GM12878 (cell line): ENCODE data around the gene NR6A1. TPM values are rescaled to one million over a fixed set of nuclear protein-coding genes. Genes with fewer than 3 reads are reported as not detected.

Experiments
- ATAC-seq: fragments of 200-7000 bp; cut with Tn5 transposase; 3 replicates; pipeline ENCODE4 v1.9.1; 2020; ENCODE audit warnings: mild to moderate bottlenecking, moderate library complexity
- BruUV-seq: library from RNA; stranded (reverse); fragments of 400-500 nt; replicated peaks from 2 replicates; lab custom pipeline; 2021; lab: Mats Ljungman, UMichigan
- CTCF ChIA-PET: fragments of 300-600 bp; sonication (Branson Sonifier 250); formaldehyde crosslinking; extraction: SDS; loops from one replicate; lab custom pipeline; 2021; ENCODE audit warnings: inconsistent platforms; lab: Yijun Ruan, JAX
- POLR2A ChIA-PET: fragments of 350-600 bp; formaldehyde crosslinking; extraction: SDS; loops from one replicate; lab custom pipeline; 2021; ENCODE audit warnings: inconsistent platforms; lab: Charles Lee
- RAD21 ChIA-PET: fragments of 300-600 bp; sonication (Branson Sonifier 250); formaldehyde crosslinking; loops from one replicate; lab custom pipeline; 2023; ENCODE audit warnings: antibody characterized with exemption; ENCODE audit not compliant: unreplicated experiment; lab: Charles Lee
- SMC1A ChIA-PET: fragments of 300-600 bp; sonication (Branson Sonifier 250); formaldehyde crosslinking; loops from one replicate; lab custom pipeline; 2023; ENCODE audit not compliant: unreplicated experiment, uncharacterized antibody; lab: Charles Lee
- DNase-seq: peaks from one replicate; pipeline ENCODE4 v3.0.0-alpha.2; 2011; ENCODE audit warnings: low read depth, low spot score
- FAIRE-seq: peaks from 3 replicates; lab custom pipeline; 2011; peaks lifted over from hg19 to GRCh38; lab: Jason Lieb, UNC
- H2AFZ ChIP-seq: 2 replicates; pipeline ENCODE4 v1.6.0; 2011; ENCODE audit warnings: low read depth, low read length, control low read depth; ENCODE audit not compliant: control insufficient read depth
- H3K27ac ChIP-seq: 2 replicates; pipeline ENCODE4 v1.5.1; 2011; ENCODE audit warnings: control low read depth; ENCODE audit not compliant: control insufficient read depth, insufficient read depth
- H3K27me3 ChIP-seq, 2 experiments: replicated peaks in 1 of 2; 2 replicates each; pipeline versions ENCODE4 v1.6.0 to v1.6.1; 2011; ENCODE audit warnings: low read length in 1 of 2; ENCODE audit not compliant: control insufficient read depth in 2 of 2, insufficient read depth in 2 of 2
- H3K36me3 ChIP-seq, 2 experiments: 2 replicates each; pipeline ENCODE4 v1.5.1; 2011; ENCODE audit warnings: low read length in 1 of 2; ENCODE audit not compliant: control insufficient read depth in 2 of 2, insufficient read depth in 2 of 2
- H3K4me1 ChIP-seq: 2 replicates; pipeline ENCODE4 v1.6.1; 2011; ENCODE audit warnings: mild to moderate bottlenecking, low read length, moderate library complexity, mixed read lengths; ENCODE audit not compliant: control insufficient read depth, insufficient read depth
- H3K4me2 ChIP-seq: 2 replicates; pipeline ENCODE4 v1.6.0; 2011; ENCODE audit warnings: control low read depth; ENCODE audit not compliant: control insufficient read depth, insufficient read depth
- H3K4me3 ChIP-seq: fragments of 200-600 bp; sonication (generic); 2 replicates; pipeline ENCODE4 v1.5.1; 2016
- H3K79me2 ChIP-seq: 2 replicates; pipeline ENCODE4 v1.6.0; 2011; ENCODE audit warnings: low read length; ENCODE audit not compliant: control insufficient read depth, insufficient read depth
- H3K9ac ChIP-seq: 2 replicates; pipeline ENCODE4 v1.8.0; 2011; ENCODE audit warnings: low read length, control low read depth, mixed read lengths; ENCODE audit not compliant: control insufficient read depth, insufficient read depth
- H3K9me3 ChIP-seq: replicated peaks from 3 replicates; pipeline ENCODE4 v1.5.1; 2011; ENCODE audit warnings: mild to moderate bottlenecking, low read length; ENCODE audit not compliant: control insufficient read depth, insufficient read depth
- H4K20me1 ChIP-seq: 2 replicates; pipeline ENCODE4 v1.6.0; 2011; ENCODE audit not compliant: control insufficient read depth, insufficient read depth
- ATF7 ChIP-seq: fragments of 450-650 bp; IDR thresholded peaks from 2 replicates; pipeline ENCODE4 v1.6.1; 2016; ENCODE audit warnings: low read depth, mild to moderate bottlenecking
- CHD2 ChIP-seq: IDR thresholded peaks from 2 replicates; pipeline ENCODE4 v1.6.1; 2011; ENCODE audit warnings: low read depth, low read length, improper control_type of control experiment, borderline replicate concordance
- FOS ChIP-seq: IDR thresholded peaks from 3 replicates; pipeline ENCODE4 v1.6.1; 2011; ENCODE audit warnings: borderline replicate concordance; ENCODE audit not compliant: insufficient read length; ENCODE audit errors: extremely low read depth
- GATAD2B ChIP-seq: fragments of 450-650 bp; conservative IDR thresholded peaks from 2 replicates; pipeline ENCODE4 v1.6.1; 2017; ENCODE audit warnings: low read depth, mild to moderate bottlenecking, moderate library complexity
- IKZF1 ChIP-seq: fragments of 450-650 bp; conservative IDR thresholded peaks from 2 replicates; pipeline ENCODE4 v1.6.1; 2017; ENCODE audit warnings: antibody characterized with exemption, mild to moderate bottlenecking
- NBN ChIP-seq: fragments of 450-650 bp; IDR thresholded peaks from 2 replicates; pipeline ENCODE4 v1.6.1; 2016
- NFXL1 ChIP-seq: fragments of 450-650 bp; IDR thresholded peaks from 2 replicates; pipeline ENCODE4 v1.6.1; 2017; ENCODE audit warnings: antibody characterized with exemption, mild to moderate bottlenecking, borderline replicate concordance
- POLR2AphosphoS5 ChIP-seq: IDR thresholded peaks from 2 replicates; pipeline ENCODE4 v1.6.1; 2011; ENCODE audit warnings: mild to moderate bottlenecking, low read length, inconsistent platforms
- POU2F2 ChIP-seq: IDR thresholded peaks from 3 replicates; pipeline ENCODE4 v1.6.1; 2011; ENCODE audit warnings: low read depth, mild to moderate bottlenecking, low read length, borderline replicate concordance
- SMARCA5 ChIP-seq: fragments of 450-650 bp; IDR thresholded peaks from 2 replicates; pipeline ENCODE4 v1.6.1; 2017; ENCODE audit warnings: mild to moderate bottlenecking
- TCF3 ChIP-seq: IDR thresholded peaks from 2 replicates; pipeline ENCODE4 v1.6.1; 2012; ENCODE audit warnings: low read depth, mild to moderate bottlenecking, low read length, borderline replicate concordance; ENCODE audit not compliant: insufficient read depth
- YY1 ChIP-seq: IDR thresholded peaks from 2 replicates; pipeline ENCODE4 v1.6.1; 2011; ENCODE audit warnings: low read depth, mild to moderate bottlenecking, low read length
- WGBS: methylation state at CpG from one replicate; pipeline ENCODE4 v1.1.6; 2016; ENCODE audit warnings: low lambda C conversion rate; ENCODE audit not compliant: insufficient replicate concordance, insufficient coverage; ENCODE audit errors: missing lambda C conversion rate; 5-methylcytosine and 5-hydroxymethylcytosine counted together
- in situ Hi-C: fragments of 300-500 bp; cut with MboI; formaldehyde crosslinking; loops from 9 replicates; pipeline ENCODE4 v1.14.3; 2018; ENCODE audit warnings: mixed read lengths
- intact Hi-C: fragments of 100-400 bp; cut with micrococcal nuclease; formaldehyde crosslinking; loops from one replicate; pipeline ENCODE4 v1.14.2; 2022; ENCODE audit not compliant: unreplicated experiment
- polyA plus RNA-seq, 11 experiments: library from polyadenylated mRNA; depleted of rRNA in 4 of 11; unstranded in 6 of 11; stranded (reverse) in 5 of 11; fragments of >200 nt; fragmentation: Nextera tagmentation in 4 of 11; fragmentation: Illumina TruSeq in 1 of 11; extraction: Ambion mirVana in 4 of 11; extraction: Trizol in 1 of 11; gene quantifications; 1 replicate in 1 of 11; 2 replicates in 10 of 11; pipeline versions ENCODE4 v1.2.1 to v1.2.3, GENCODE V29; 2011 to 2016; ENCODE audit warnings: inconsistent platforms in 2 of 11, missing spikeins in 2 of 11, low read depth in 1 of 11
- total RNA-seq, 4 experiments: library from RNA; depleted of rRNA in 3 of 4; stranded (reverse); fragments of >200 nt in 3 of 4; fragmentation: Illumina TruSeq in 1 of 4; extraction: Trizol in 1 of 4; gene quantifications; 2 replicates each; pipeline versions ENCODE4 v1.2.1 to v1.2.3, GENCODE V29; 2013 to 2021
- TF ChIP-seq, protein P1 (sequence below): fragments of 450-650 bp; conservative IDR thresholded peaks from 2 replicates; pipeline ENCODE4 v1.6.1; 2017; ENCODE audit warnings: mild to moderate bottlenecking, moderate library complexity
- TF ChIP-seq, protein P2 (sequence below): fragments of 450-650 bp; IDR thresholded peaks from 2 replicates; pipeline ENCODE4 v1.6.1; 2017; ENCODE audit warnings: low read depth, mild to moderate bottlenecking, moderate library complexity
- TF ChIP-seq, protein P3 (sequence below): fragments of 450-650 bp; IDR thresholded peaks from 2 replicates; pipeline ENCODE4 v1.6.1; 2016; ENCODE audit warnings: mild to moderate bottlenecking

The NR6A1 gene
- total and polyA plus RNA-seq, 10 of the 15 experiments (the other 5 are each of a cell fraction or from before 2014, with no cell fraction given), result 1.2 to 9.2 (median 4.6) TPM

DNA sequence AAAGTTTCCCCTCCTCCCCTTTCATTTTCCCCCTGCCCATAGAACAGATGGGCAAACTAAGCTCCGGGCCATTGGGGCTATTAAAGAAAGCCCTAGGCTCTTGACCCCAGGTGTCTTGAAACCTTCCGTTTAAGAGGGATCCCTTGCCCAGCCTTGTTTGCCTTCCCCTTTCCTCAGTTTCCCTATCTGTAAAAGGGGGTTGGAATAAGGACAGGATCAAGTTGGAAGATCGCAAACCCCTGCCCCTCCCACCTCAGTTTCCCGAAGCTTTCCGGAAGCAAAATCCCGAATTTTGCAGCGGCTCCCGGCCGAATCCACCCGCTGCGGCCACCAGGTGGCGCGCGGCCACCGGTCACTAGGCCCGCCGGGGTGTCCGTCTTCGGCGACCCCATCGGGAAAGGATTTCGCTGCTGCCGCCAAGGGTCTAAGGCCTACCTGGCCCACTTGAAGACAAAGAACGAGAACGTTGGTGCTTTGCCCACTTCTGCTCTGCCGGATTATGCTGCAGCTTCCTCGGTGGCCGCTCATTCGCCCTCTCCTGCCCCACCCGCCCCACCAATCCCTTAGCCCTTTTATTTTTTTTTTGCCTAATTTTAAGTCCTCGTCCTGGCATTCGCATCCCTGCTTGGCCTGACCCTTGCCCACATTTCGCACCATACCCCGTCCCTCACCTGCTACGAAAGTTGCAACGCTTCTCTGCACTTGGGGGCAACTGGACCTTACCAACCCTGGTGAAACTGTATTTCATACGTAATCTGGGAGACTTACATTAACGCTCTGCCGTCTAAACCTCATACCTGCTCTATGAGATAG lies 962 bp upstream of the NR6A1 start (continued):
- TF ChIP-seq, protein P1, sequence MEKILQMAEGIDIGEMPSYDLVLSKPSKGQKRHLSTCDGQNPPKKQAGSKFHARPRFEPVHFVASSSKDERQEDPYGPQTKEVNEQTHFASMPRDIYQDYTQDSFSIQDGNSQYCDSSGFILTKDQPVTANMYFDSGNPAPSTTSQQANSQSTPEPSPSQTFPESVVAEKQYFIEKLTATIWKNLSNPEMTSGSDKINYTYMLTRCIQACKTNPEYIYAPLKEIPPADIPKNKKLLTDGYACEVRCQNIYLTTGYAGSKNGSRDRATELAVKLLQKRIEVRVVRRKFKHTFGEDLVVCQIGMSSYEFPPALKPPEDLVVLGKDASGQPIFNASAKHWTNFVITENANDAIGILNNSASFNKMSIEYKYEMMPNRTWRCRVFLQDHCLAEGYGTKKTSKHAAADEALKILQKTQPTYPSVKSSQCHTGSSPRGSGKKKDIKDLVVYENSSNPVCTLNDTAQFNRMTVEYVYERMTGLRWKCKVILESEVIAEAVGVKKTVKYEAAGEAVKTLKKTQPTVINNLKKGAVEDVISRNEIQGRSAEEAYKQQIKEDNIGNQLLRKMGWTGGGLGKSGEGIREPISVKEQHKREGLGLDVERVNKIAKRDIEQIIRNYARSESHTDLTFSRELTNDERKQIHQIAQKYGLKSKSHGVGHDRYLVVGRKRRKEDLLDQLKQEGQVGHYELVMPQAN, result peak; percentile 47; the same call in 1 of the 2 replicates
- TF ChIP-seq SMARCA5 (peak; percentile 76), FOS (no peak), TCF3 (0 out of 2 replicates have a peak, but pooled peaks have one; percentile 23), IKZF1 (peak; percentile 17)
- TF ChIP-seq, all 136 proteins: peak for 13

DNA sequence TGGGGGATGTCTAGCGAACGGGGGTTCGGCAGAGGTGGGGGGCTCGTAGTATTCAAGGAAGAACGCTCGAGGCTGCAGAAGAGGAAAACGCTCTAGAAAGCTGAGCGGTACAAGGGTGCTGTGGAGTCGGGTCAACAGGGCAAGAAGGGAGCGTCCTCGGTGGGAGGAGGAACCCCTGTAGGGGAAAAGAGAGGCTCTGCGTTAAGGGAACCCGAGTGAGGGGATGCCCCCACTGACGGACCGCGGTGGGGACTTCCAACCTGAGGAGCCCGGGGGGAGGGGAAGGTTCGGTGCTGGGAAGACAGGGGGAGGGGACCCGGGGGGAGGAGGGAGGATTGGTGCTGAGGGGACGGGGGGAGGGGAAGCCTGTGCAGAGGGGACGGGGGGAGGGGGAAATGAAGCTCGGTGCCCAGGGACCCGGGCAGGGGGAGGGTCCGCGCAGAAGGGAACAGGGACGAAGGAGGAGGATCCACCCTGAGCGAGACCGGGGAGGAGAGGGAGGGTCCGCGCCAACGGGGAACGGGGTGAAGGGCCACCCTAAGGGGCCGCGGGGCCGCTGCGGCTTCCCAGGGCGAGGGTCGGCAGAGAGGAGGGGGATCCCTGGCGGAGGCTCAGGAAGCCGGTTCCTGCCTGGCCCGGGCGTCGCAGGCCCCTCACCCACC lies 621 bp downstream of the NR6A1 start:
- ChIA-PET RAD21 (interaction anchor here (0.8 to 6.7 kb wide), 14 partner anchors 10 to 373 kb away, joined by 3 to 180 read pairs (median 6); partner anchors contain the start of genes ARPC5L, RPL35, SCAI and WDR38), POLR2A (interaction anchor here (0.5 to 4.5 kb wide), 18 partner anchors 10 to 994 kb away, joined by 3 to 41 read pairs (median 4); partner anchors contain the start of genes ARPC5L, HSPA5, RPL35 and WDR38), SMC1A (interaction anchor here (0.6 to 9.9 kb wide), 10 partner anchors 11 to 592 kb away, joined by 3 to 233 read pairs (median 5); partner anchors contain the start of genes ARPC5L, RPL35 and WDR38), CTCF (interaction anchor here (0.7 to 16.1 kb wide), 11 partner anchors 16 to 593 kb away, joined by 3 to 575 read pairs (median 4); partner anchors contain the start of genes ARPC5L, RPL35 and WDR38)
- Histone ChIP-seq H3K79me2 (peaks cover 47% of the 10 kb centered on the region), H3K4me1 (peaks cover 21% of the 10 kb centered on the region), H3K36me3 (no peaks in the 10 kb centered on the region), H3K27me3 (no peaks in the 10 kb centered on the region), H2AFZ (peak overlapping the region; percentile 70), H3K4me2 (peak overlapping the region; percentile 80), H3K4me3 (peak overlapping the region; percentile 97), H4K20me1 (no peaks in the 10 kb centered on the region), H3K9ac (peak overlapping the region; percentile 78), H3K27ac (peak overlapping the region; percentile 86), H3K9me3 (no peaks in the 10 kb centered on the region)
- no TSS peak for BruUV-seq
- ATAC-seq (peak; percentile 48), FAIRE-seq (no peak), DNase-seq (no peak)
- in situ Hi-C loops, result loop anchor here (5.0 kb wide), 3 partner anchors 82 to 602 kb away; partner anchors contain the start of genes SCAI and WDR38
- intact Hi-C loops, result loop anchor here (1.0 kb wide), 1 partner anchor 124 kb away; no protein-coding TSS in a partner anchor
- 1% methylated on average over 26 of the region's 43 CpGs for WGBS
- TF ChIP-seq GATAD2B (no peak), POU2F2 (0 out of 3 replicates have a peak, but pooled peaks have one; percentile 12), POLR2AphosphoS5 (peak; percentile 44; the same call in 1 of the 2 replicates), CHD2 (peak; percentile 56; the same call in 1 of the 2 replicates), YY1 (no peak), NBN (peak; percentile 73; the same call in 1 of the 2 replicates), ATF7 (0 out of 2 replicates have a peak, but pooled peaks have one; percentile 19), NFXL1 (no peak)
- TF ChIP-seq, protein P2, sequence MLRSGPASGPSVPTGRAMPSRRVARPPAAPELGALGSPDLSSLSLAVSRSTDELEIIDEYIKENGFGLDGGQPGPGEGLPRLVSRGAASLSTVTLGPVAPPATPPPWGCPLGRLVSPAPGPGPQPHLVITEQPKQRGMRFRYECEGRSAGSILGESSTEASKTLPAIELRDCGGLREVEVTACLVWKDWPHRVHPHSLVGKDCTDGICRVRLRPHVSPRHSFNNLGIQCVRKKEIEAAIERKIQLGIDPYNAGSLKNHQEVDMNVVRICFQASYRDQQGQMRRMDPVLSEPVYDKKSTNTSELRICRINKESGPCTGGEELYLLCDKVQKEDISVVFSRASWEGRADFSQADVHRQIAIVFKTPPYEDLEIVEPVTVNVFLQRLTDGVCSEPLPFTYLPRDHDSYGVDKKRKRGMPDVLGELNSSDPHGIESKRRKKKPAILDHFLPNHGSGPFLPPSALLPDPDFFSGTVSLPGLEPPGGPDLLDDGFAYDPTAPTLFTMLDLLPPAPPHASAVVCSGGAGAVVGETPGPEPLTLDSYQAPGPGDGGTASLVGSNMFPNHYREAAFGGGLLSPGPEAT, result 0 out of 2 replicates have a peak, but pooled peaks have one; percentile 33
- TF ChIP-seq, protein P3, sequence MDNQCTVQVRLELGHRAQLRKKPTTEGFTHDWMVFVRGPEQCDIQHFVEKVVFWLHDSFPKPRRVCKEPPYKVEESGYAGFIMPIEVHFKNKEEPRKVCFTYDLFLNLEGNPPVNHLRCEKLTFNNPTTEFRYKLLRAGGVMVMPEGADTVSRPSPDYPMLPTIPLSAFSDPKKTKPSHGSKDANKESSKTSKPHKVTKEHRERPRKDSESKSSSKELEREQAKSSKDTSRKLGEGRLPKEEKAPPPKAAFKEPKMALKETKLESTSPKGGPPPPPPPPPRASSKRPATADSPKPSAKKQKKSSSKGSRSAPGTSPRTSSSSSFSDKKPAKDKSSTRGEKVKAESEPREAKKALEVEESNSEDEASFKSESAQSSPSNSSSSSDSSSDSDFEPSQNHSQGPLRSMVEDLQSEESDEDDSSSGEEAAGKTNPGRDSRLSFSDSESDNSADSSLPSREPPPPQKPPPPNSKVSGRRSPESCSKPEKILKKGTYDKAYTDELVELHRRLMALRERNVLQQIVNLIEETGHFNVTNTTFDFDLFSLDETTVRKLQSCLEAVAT, result peak; percentile 76
